ENCODE results near the gene AKAP7.
"Not testable (repeated sequence)": the region's sequence is repeated elsewhere in the genome, so short reads cannot be mapped to it uniquely, and the experiment has no call there.

Gene AKAP7

GRCh38 chr6:131257104-131257503, 121.8 kb downstream of the AKAP7 start:
- no peak for DNase-seq

GRCh38 chr6:131258010-131258652, 122.9 kb downstream of the AKAP7 start:
- no peak for DNase-seq

- no peak for DNase-seq
These were observed 123.7 kb downstream of the AKAP7 start for GRCh38 chr6:131258816-131259476.

- not testable (repeated sequence) for DNase-seq
These were observed 125.7 kb downstream of the AKAP7 start for GRCh38 chr6:131260960-131261359.

- DNase-seq = no peak
These were observed 126.8 kb downstream of the AKAP7 start for GRCh38 chr6:131262060-131262459.

- DNase-seq = no peak
These were observed 130.7 kb downstream of the AKAP7 start for GRCh38 chr6:131265939-131266338.

GRCh38 chr6:131268303-131268702, 133.0 kb downstream of the AKAP7 start:
- DNase-seq = no peak

- DNase-seq = no peak
These were observed 134.5 kb downstream of the AKAP7 start for GRCh38 chr6:131269565-131270391.

GRCh38 chr6:131270534-131270933, 135.3 kb downstream of the AKAP7 start:
- no peak for DNase-seq

GRCh38 chr6:131275273-131275672, 140.0 kb downstream of the AKAP7 start:
- no peak for DNase-seq

- no peak for DNase-seq
These were observed 142.3 kb downstream of the AKAP7 start for GRCh38 chr6:131277591-131277990.

- peak; percentile 38 for DNase-seq
These were observed 146.4 kb downstream of the AKAP7 start for GRCh38 chr6:131281471-131282270.

GRCh38 chr6:131282365-131282764, 147.1 kb downstream of the AKAP7 start:
- no peak for DNase-seq

GRCh38 chr6:131283466-131284175, 148.4 kb downstream of the AKAP7 start:
- no peak for DNase-seq

GRCh38 chr6:131285548-131285947, 150.3 kb downstream of the AKAP7 start:
- no peak for DNase-seq

- no peak for DNase-seq
These were observed 151.3 kb downstream of the AKAP7 start for GRCh38 chr6:131286469-131287040.

GRCh38 chr6:131288214-131288613, 152.9 kb downstream of the AKAP7 start:
- no peak for DNase-seq

- DNase-seq = no peak
These were observed 155.7 kb downstream of the AKAP7 start for GRCh38 chr6:131290955-131291354.

- DNase-seq = no peak
These were observed 157.1 kb downstream of the AKAP7 start for GRCh38 chr6:131292145-131292938.

- no peak for DNase-seq
These were observed 158.2 kb downstream of the AKAP7 start for GRCh38 chr6:131293472-131293911.

- DNase-seq = no peak
These were observed 159.8 kb downstream of the AKAP7 start for GRCh38 chr6:131295081-131295480.
